CD4-positive, alpha-beta T cell treated with Interleukin-1 beta for 1 hour (primary cell): Measurements from ENCODE around the gene UBTD2.
"Not testable (repeated sequence)": the region's sequence is repeated elsewhere in the genome, so short reads cannot be mapped to it uniquely, and the experiment has no call there.

Source experiments
- DNase-seq, 2 donors: peaks; one replicate each; pipeline ENCODE4 v3.0.0-alpha.2; 2020 to 2022

UBTD2 gene

DNA sequence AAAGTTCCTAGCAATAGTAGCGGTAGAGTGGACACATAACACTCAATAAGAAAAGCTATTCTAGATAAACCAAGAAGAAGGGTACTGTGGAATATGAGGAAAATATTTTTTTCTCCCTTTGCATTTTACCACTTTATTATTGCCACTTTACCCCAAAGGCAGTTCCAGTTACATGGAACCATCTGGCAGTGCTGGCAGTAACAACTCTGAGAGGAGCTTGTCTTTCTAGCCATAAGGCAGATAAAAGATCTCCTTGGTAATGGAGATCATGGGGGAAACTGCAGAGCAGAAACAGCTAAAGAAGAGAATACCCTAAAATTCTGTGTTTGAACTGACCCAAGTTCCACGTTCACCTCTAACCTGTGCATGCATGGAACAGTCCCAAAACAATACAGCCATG, 38.5 kb downstream of the UBTD2 start:
- DNase-seq = no peak

DNA sequence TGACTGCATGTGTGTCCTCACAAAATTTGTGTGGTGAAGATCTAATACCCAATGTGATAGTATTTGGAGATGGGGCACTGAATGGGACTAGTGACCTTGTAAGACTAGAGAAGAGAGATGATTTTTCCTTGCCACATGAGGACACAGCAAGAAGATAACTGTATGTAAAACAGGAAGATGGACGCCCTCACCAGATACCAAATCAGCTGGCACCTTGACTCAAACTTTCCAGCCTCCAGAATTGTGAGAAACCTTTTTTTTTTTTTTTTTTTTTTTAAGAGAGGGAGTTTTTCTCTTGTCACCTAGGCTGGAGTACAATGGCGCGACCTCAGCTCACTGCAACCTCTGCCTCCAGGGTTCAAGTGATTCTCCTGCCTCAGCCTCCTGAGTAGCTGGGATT, 40.3 kb downstream of the UBTD2 start:
- no peak for DNase-seq

GRCh38 chr5:172238334-172238733, 45.2 kb downstream of the UBTD2 start:
- no peak for DNase-seq

DNA sequence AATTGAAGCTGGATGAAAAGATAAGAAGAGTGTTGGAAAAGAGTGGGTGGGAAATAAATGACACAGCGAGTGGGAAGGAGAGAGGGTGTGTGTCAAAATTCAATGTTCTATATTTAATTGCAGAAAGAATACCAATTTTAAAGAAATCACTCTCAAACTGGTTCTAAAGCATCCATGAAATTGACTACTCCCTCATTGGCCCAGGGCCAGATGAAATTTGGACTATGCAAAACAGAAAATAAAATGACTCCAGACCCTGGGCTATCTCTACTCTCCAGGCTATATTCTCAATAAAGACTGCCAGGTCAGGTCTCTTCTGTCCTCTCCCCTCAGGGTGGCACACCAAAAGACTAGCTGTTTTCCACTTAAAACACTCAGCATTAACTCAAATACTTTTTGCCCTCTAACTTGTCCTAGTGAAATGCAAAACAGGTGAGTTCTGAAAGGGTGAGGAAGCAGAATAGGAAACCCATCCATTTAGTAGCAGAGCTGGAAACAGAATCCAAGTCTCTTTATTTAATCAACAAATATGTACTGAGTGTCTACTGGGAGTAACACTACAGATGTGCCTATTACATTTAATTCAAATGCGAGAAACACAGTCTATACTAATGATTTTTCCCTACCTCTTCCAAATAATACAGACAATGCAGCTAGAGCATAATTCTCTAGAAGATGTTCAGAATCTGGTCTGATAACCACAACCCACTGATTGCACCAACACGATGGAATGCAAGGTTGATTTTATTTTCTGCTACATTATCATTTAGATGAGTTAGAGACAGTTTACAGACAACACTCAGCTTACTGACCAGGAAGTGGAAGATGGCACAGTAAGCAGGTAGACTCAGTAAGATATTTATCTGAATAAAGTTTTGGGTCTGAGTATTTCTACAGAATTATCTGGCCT, 47.5 kb downstream of the UBTD2 start:
- no peak for DNase-seq

GRCh38 chr5:172235132-172235780, 48.3 kb downstream of the UBTD2 start:
- DNase-seq = no peak

- DNase-seq = no peak
Measured at GRCh38 chr5:172234031-172234430, 49.5 kb downstream of the UBTD2 start.

DNA sequence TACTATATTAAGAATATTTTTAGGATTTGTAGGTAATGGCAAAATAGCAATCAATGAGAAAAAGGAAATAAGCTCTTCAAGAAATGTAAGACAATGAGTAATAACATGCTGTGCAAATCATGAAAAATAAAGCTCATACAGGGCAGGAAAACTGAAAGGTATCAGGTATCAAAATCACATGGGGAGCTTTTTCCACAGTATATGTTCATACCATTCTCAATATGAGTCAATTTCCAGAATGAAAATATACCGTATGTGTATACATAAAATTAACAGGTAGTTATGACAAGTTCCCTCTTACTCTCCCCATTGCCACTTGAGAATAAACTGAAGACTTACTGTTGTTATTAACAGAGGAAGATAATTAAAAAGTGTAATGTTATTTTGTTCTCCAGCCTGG, 53.7 kb downstream of the UBTD2 start:
- DNase-seq = no peak

DNA sequence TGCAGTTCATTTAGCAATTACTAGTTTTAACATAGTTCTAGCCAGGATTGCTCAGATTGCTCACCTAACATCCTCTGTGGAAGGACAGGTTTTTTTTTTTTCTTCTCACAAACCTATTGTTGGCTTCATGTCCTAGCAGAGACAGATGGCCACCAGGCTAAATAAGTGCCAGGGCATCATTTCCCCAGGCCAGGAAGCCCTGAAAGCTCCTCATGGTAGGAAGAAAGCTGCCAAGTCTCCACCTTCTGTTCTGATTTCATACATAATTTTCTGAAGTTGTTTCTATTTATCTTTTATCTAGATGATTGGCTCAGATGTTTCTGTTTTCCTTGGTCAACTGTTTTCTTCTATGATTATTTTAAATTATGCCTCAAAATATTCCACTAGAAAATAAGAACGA, 58.6 kb downstream of the UBTD2 start:
- no peak for DNase-seq

DNA sequence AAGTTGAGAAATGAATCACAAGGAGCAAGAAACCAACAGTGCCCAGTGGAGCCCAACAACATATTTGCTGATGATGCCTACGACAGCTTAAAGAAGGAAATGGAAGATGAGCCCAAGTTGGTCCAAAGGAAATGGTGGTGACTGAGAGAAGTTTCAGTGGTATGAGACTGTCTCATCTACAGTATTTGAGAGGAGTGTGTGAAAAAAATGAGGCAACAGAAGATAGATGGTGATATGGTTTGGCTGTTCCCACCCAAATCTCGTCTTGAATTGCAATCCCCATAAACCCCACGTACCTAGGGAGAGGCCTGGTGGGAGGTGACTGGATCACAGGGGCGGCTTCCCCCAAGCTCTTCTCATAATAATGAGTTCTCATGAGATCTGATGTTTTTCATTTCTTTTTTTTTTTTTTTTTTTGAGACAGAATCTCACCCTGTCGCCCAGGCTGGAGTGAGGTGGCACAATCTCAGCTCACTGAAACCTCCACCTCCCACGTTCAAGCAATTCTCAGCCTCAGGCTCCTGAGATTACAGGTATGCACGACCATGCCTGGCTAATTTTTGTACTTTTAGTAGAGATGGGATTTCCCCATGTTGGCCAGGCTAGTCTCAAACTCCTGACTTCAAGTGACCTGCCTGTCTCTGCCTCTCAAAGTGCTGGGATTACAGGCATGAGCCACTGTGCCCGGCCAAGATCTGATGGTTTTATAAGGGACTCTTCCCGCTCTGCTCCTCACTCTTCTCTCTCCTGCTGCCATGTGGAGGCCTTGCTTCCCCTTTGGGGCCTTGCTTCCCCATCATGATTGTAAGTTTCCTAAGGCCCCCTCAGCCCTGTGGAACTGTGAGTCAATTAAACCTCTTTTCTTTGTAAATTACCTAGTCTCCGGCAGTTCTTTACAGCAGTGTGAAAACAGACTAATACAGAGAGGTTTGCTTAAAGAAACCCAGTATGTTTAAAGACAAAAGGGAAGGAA, 59.4 kb downstream of the UBTD2 start:
- DNase-seq = no peak

- DNase-seq = no peak
Measured at GRCh38 chr5:172219296-172219695, 64.3 kb downstream of the UBTD2 start.

- no peak for DNase-seq
Measured at GRCh38 chr5:172216345-172216744, 67.2 kb downstream of the UBTD2 start.

DNA sequence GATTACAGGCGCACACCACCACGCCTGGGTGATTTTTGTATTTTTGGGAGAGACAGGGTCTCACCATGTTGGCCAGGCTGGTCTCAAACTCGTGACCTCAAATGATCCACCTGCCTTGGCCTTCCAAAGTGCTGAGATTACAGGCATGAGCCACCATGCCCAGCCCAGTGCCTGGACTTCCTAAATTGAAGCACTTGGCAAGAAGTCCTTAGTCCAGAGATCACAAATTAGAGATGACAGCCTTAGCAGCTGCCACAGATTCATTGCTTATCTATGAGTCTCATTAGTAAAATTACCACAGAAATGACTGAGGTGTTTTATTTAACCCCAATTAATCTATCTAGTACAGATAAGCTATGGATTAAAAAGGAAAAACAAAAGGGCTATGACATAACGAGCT, 70.4 kb downstream of the UBTD2 start:
- DNase-seq = no peak

DNA sequence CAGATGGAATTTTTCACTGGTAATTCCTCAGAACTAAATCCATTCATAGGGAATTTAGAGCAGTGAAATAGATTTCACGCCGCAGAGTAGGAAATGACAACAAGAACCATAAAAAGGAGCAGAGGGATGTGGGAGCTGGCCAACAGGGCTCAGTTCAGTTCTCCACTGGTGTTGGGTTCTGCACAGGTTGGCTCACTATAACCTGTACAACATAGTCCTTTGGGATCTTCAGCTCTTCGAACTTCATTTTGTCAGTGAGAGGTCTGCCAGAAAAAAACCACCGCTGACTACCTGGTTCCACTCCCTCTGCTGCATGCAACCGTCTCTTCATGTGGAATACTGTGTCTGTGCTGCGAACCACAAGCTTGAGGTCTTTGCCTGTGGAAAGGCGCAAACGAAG, 71.9 kb downstream of the UBTD2 start:
- DNase-seq = no peak

- DNase-seq = no peak
Measured at GRCh38 chr5:172209714-172210113, 73.8 kb downstream of the UBTD2 start.

GRCh38 chr5:172207511-172207910, 76.1 kb downstream of the UBTD2 start:
- DNase-seq = no peak

DNA sequence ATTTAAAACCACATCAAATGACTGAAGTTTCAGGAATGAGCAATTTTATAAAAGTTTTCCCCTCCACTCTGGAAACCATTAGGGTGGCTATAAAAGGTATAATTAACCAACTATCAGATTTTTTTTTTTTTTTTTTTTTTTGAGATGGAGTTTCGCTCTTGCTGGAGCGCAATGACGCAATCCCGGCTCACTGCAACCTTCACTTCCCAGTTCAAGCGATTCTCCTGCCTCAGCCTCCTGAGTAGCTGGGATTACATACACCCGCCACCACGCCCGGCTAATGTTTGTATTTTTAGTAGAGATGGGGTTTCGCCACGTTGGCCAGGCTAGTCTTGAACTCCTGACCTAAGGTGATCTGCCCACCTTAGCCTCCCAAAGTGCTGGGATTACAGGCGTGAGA, 77.6 kb downstream of the UBTD2 start:
- not testable (repeated sequence) for DNase-seq

DNA sequence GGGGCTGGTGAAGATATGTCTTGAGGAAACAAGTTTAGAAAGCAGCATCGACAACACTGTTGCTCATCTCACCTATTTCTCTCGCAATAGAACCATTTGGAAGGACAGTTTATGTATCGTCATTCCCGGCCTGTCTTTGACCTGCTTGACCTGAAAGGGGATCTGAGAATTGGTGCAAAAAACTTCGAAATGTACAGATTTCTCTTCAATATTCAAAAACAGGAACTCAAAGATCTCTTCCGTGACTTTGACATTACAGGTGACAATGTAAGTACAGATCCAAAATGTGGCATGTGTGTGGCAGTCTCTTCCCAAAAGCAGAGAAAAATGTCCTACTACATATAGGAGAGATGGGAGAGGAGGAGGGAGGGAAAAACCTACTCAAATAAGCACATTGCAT, 83.1 kb downstream of the UBTD2 start:
- DNase-seq = no peak

DNA sequence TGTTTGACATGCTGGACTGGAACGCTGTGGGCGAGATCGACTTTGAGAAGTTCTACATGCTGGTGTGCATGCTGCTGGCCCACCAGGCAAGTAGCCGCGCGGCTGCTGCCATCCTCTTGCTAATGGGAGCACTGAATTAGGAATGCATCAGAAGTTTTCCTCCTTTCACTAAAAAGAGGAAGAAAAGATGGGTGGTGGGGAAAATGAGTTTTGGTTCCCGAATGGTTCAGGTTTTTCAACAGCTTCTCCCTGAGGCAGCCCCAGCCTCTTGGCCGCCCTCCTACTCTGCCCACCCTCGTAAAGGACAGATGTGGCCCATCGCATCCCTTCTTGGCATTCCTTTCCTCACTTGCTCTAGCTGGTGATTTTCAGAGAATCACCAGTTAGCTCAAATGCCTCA, 84.1 kb downstream of the UBTD2 start:
- no peak for DNase-seq

- DNase-seq = not testable (repeated sequence)
Measured at GRCh38 chr5:172197775-172198174, 85.8 kb downstream of the UBTD2 start.

- DNase-seq = no peak
Measured at GRCh38 chr5:172194985-172195774, 88.4 kb downstream of the UBTD2 start.

GRCh38 chr5:172193872-172194271, 89.7 kb downstream of the UBTD2 start, which contains the start of gene EFCAB9:
EFCAB9 (plus strand) TSS chr5:172194172; CDS start chr5:172194173, 1 bp downstream.
- DNase-seq = no peak

DNA sequence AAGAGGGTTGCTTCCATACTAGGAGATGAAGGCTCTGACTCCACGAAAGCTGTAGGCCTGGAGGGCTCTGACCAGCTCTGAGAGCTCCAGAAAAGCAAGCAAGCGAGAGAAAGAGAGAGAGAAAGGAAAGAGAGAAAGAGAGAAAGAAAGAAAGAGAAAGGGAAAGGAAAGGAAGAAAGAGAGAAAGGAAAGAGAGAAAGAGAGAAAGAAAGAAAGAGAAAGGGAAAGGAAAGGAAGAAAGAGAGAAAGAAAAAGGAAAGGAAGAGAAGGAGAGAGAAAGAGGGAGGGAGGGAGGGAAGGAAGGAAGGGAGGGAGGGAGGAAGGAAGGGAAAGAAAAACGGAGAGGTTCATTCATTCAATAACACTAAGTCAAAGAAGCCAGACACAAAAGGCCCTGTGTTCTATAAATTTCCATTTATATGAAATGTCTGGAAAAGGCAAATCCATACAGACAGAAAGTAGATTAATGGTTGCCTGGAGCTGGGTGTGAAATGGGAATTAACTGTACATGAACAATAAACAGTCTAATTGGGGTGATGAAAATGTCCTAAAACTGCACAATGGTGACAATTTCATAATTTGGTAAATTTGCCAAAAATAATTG, 93.8 kb downstream of the UBTD2 start:
- no peak for DNase-seq
